MM.1S (cell line): ENCODE results near the gene PUS1.

ENCODE experiments used
- EZH2 ChIP-seq: fragments of 300-600 bp; sonication (generic); optimal IDR thresholded peaks from 2 replicates; pipeline ENCODE3; 2017; ENCODE audit warnings: low read depth, mild to moderate bottlenecking, antibody characterized with exemption, low read length, mixed read lengths
- EZH2phosphoT487 ChIP-seq: fragments of 300-600 bp; sonication (generic); IDR thresholded peaks from 2 replicates; pipeline ENCODE4 v1.6.1; 2018; ENCODE audit warnings: antibody characterized with exemption, low read length
- TF ChIP-seq, protein P1 (sequence below): fragments of 300-600 bp; sonication (generic); IDR thresholded peaks from 2 replicates; pipeline ENCODE4 v1.5.1; 2016; ENCODE audit warnings: antibody characterized with exemption, low read length, mixed read lengths

DNA sequence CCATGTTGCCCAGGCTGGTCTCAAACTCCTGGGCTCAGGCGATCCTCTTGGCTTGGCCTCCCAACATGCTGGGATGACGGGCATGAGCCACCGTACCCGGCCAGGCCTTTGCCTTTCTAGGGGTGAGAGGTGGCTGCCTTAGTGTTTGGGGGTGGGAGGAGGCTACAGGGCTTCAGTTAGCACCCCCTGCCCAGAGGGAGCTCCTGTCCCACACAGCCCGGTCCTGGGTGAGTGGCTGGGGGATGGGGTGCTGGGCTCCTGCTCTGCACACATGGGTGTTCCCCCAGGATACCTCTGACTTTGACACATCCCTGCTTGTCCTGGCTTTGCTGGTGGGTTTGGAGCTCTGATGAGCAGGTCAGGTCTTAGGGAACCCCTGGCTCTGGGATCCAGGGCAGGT lies 24.7 kb upstream of the PUS1 start:
- TF ChIP-seq, protein P1, sequence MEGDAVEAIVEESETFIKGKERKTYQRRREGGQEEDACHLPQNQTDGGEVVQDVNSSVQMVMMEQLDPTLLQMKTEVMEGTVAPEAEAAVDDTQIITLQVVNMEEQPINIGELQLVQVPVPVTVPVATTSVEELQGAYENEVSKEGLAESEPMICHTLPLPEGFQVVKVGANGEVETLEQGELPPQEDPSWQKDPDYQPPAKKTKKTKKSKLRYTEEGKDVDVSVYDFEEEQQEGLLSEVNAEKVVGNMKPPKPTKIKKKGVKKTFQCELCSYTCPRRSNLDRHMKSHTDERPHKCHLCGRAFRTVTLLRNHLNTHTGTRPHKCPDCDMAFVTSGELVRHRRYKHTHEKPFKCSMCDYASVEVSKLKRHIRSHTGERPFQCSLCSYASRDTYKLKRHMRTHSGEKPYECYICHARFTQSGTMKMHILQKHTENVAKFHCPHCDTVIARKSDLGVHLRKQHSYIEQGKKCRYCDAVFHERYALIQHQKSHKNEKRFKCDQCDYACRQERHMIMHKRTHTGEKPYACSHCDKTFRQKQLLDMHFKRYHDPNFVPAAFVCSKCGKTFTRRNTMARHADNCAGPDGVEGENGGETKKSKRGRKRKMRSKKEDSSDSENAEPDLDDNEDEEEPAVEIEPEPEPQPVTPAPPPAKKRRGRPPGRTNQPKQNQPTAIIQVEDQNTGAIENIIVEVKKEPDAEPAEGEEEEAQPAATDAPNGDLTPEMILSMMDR: no peak
- TF ChIP-seq EZH2: no peak
- no peak for TF ChIP-seq EZH2phosphoT487
